Liver (tissue), 2 donors: ENCODE results near the gene NEK7.

ENCODE experiments used
- CTCF ChIP-seq: fragments of 150-350 bp; IDR thresholded peaks from 2 replicates; pipeline ENCODE4 v1.5.1; 2017; ENCODE audit warnings: improper control_type of control experiment, low read depth, low read length; ENCODE audit not compliant: missing input control
- FOXA1 ChIP-seq: IDR thresholded peaks from 2 replicates; pipeline ENCODE4 v1.6.1; 2016; ENCODE audit warnings: antibody characterized with exemption
- REST ChIP-seq: IDR thresholded peaks from 2 replicates; pipeline ENCODE4 v1.6.1; 2016; ENCODE audit warnings: antibody characterized with exemption, mild to moderate bottlenecking
- donor health status: healthy.

- TF ChIP-seq REST (no peak), FOXA1 (no peak), CTCF (no peak)
Observed at GRCh38 chr1:198326232-198326631, 169.4 kb downstream of the NEK7 start.
